ENCODE data around the gene NAV3. TPM values are rescaled to one million over a fixed set of nuclear protein-coding genes. Genes with fewer than 3 reads are reported as not detected.

NAV3 gene
- polyA plus RNA-seq, 1 experiment: 91.7 TPM

DNA sequence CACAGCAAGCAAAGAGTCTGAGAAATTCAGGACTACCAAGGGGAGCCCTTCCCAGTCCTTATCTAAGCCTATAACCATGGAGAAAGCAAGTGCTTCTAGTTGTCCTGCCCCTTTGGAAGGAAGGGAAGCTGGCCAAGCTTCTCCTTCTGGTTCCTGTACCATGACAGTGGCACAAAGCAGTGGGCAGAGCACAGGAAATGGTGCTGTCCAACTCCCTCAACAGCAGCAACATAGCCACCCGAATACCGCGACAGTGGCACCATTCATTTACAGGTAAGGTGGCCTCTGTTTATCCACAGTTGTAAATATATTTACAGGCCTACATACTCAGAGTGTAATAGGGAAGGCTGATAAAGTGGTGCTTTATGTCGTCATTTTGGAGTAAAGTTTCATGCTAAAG lies 176.5 kb downstream of the NAV3 start:
- POLR2A ChIA-PET: no interaction called here
- no peak for DNase-seq (ENCODE audit: low read depth)
- H3K36me3 ChIP-seq (ENCODE audit: control insufficient read depth, insufficient read depth, low read length): peaks cover 6% of the 10 kb centered on the region
- TF ChIP-seq, protein P1, sequence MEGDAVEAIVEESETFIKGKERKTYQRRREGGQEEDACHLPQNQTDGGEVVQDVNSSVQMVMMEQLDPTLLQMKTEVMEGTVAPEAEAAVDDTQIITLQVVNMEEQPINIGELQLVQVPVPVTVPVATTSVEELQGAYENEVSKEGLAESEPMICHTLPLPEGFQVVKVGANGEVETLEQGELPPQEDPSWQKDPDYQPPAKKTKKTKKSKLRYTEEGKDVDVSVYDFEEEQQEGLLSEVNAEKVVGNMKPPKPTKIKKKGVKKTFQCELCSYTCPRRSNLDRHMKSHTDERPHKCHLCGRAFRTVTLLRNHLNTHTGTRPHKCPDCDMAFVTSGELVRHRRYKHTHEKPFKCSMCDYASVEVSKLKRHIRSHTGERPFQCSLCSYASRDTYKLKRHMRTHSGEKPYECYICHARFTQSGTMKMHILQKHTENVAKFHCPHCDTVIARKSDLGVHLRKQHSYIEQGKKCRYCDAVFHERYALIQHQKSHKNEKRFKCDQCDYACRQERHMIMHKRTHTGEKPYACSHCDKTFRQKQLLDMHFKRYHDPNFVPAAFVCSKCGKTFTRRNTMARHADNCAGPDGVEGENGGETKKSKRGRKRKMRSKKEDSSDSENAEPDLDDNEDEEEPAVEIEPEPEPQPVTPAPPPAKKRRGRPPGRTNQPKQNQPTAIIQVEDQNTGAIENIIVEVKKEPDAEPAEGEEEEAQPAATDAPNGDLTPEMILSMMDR (IDR thresholded peaks at IDR 0.05; ENCODE audit: insufficient read depth, low read depth, low read length): no peak
- H3K4me3 ChIP-seq (ENCODE audit: low read depth, low read length): no peak overlapping the region
- CTCF ChIA-PET: no interaction called here
- no peaks in the 10 kb centered on the region for H3K27me3 ChIP-seq (ENCODE audit: control insufficient read depth, insufficient read depth, low read length)

DNA sequence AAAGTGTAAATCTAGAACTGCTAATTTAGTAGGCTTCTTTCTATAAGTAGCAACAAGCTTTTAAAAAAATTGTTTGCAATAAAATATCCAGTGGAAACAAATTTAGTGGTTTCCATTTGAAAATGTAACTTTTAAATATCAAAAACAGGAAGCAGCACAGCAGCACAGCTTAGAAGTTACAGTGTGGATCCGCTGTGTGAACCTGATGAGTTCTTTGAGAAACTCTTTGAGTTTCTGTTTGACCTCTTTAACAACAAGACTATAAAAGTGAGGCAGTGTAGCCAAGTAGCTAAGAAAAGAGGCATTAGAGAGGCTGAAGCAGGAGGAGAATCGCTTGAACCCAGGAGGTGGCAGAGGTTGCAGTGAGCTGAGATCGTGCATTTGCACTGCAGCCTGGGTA lies 178.3 kb downstream of the NAV3 start:
- ChIA-PET CTCF (interaction anchor here (0.8 to 1.9 kb wide), 3 partner anchors 9 to 200 kb away, joined by 3 to 5 read pairs (median 3); no protein-coding TSS in a partner anchor), POLR2A (no interaction called here)
- H3K27me3 ChIP-seq (ENCODE audit: control insufficient read depth, insufficient read depth, low read length): no peaks in the 10 kb centered on the region
- TF ChIP-seq, protein P1 (IDR thresholded peaks at IDR 0.05; ENCODE audit: insufficient read depth, low read depth, low read length): no peak
- no peak for DNase-seq (ENCODE audit: low read depth)
- peaks cover 6% of the 10 kb centered on the region for H3K36me3 ChIP-seq (ENCODE audit: control insufficient read depth, insufficient read depth, low read length)
- no peak overlapping the region for H3K4me3 ChIP-seq (ENCODE audit: low read depth, low read length)

DNA sequence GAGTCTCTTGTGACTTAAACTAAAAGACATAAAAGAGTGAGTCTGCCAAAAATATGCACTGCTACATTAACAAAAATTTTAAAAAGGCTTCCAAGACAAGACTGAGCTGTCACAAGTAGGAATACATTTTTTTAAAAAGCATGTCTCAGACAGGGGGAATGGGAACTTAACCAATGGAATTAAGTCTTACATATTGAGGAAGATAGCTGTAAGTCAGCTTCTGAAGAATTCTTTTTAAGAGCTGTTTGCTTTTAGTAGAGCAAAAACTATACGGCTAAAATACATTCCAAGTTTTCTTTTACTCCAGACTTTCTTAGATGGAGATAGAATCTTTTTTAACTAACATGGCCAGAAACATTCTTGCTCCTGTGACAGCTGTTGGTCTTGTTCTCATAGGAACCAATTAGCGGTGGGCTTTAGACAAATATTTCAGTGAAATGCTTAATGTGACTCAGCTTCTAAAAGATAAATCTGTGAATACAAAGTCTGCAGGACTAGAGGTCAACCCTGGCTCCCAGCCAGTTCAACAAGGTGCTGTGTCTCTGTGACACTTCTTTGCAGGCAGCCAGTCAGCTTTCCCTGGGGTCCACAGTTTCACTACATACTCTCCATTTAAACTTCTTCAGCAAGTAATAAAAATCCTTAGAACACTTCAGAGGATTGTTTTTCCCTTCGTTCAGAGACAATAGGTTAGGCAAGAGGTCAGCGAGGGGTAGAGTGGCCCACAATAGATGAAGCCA lies 187.6 kb downstream of the NAV3 start:
- ChIA-PET CTCF (interaction anchor here (0.9 to 1.0 kb wide), 2 partner anchors 10 to 12 kb away, joined by 3 read pairs; no protein-coding TSS in a partner anchor), POLR2A (no interaction called here)
- Histone ChIP-seq H3K36me3 (ENCODE audit: control insufficient read depth, insufficient read depth, low read length) (no peaks in the 10 kb centered on the region), H3K27me3 (ENCODE audit: control insufficient read depth, insufficient read depth, low read length) (no peaks in the 10 kb centered on the region), H3K4me3 (ENCODE audit: low read depth, low read length) (no peak overlapping the region)
- TF ChIP-seq, protein P1 (IDR thresholded peaks at IDR 0.05; ENCODE audit: insufficient read depth, low read depth, low read length): no peak
- DNase-seq (ENCODE audit: low read depth): no peak

DNA sequence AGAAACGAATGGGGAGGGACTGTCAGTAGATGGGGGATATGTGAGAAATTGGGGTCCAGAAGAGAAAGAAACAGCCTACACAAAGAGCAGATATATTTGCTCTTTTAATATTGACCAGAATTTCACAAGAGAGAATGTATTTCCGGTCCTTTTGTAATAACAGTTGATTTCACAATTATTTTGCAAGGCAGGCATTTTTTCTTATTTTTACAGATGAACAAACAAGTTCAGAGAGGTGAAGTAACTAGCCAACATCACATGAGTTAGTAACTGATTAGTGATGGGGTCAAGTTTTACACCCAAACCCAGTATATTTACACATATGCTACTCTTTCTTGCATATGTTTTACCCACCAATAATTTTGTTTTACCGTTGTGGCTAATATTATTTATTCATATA lies 188.2 kb downstream of the NAV3 start:
- Histone ChIP-seq H3K27me3 (ENCODE audit: control insufficient read depth, insufficient read depth, low read length) (no peaks in the 10 kb centered on the region), H3K36me3 (ENCODE audit: control insufficient read depth, insufficient read depth, low read length) (no peaks in the 10 kb centered on the region), H3K4me3 (ENCODE audit: low read depth, low read length) (no peak overlapping the region)
- ChIA-PET CTCF (no interaction called here), POLR2A (no interaction called here)
- TF ChIP-seq, protein P1 (IDR thresholded peaks at IDR 0.05; ENCODE audit: insufficient read depth, low read depth, low read length): no peak
- DNase-seq (ENCODE audit: low read depth): no peak

DNA sequence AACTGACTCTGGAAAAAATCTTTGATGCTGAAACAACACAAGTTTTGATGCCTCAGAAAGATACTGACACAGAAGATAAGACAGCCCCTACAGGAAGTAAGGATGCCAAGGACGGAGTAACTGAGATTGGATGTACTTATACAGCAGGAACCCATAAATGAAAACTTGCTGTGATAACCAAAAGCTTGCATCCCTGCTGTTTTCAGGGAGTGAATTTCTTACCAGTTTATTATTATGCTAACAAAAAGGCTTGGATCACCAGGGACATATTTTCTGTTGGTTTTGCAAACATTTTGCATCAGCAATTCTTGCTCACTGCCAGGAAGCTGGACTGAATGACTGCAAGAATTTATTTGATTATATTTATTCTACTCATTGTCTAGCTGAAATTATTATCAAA lies 197.7 kb downstream of the NAV3 start:
- DNase-seq (ENCODE audit: low read depth): no peak
- ChIA-PET CTCF (interaction anchor here (1.3 kb wide), 1 partner anchor 29 kb away, joined by 8 read pairs; no protein-coding TSS in a partner anchor), POLR2A (no interaction called here)
- Histone ChIP-seq H3K36me3 (ENCODE audit: control insufficient read depth, insufficient read depth, low read length) (peaks cover 4% of the 10 kb centered on the region), H3K27me3 (ENCODE audit: control insufficient read depth, insufficient read depth, low read length) (no peaks in the 10 kb centered on the region), H3K4me3 (ENCODE audit: low read depth, low read length) (no peak overlapping the region)
- TF ChIP-seq, protein P1 (IDR thresholded peaks at IDR 0.05; ENCODE audit: insufficient read depth, low read depth, low read length): no peak
